ENCODE data around the gene CHST5. TPM values are rescaled to one million over a fixed set of nuclear protein-coding genes. Genes with fewer than 3 reads are reported as not detected.

Gene CHST5
- polyA plus RNA-seq, 1 of the 3 experiments (the other 2 are of a cell fraction), result 0.49 TPM

GRCh38 chr16:75579281-75579834, 43.5 kb upstream of the CHST5 start:
- H3K79me2 ChIP-seq (ENCODE audit: insufficient read depth), result peaks cover 5% of the 10 kb centered on the region; the same call in 1 of the 2 replicates
- H3K9ac ChIP-seq, result no peak overlapping the region
- CTCF ChIA-PET, result interaction anchor here (1.4 kb wide), 1 partner anchor 12 kb away, joined by 4 read pairs; no protein-coding TSS in a partner anchor
- peaks cover 31 to 48% of the 10 kb centered on the region in 2 experiments for H3K36me3 ChIP-seq (replicated peaks in 1 of 2; ENCODE audit: control insufficient read depth in 1 of 2, insufficient read depth in 2 of 2, low read length in 1 of 2)
- no peak overlapping the region for H3K4me2 ChIP-seq
- DNase-seq, result no peak
- H3K27ac ChIP-seq (ENCODE audit: low read depth in 2 of 2, low read length in 1 of 2), result no peak overlapping the region
- no peak overlapping the region for H2AFZ ChIP-seq (ENCODE audit: low read depth)
- WGBS (ENCODE audit: low lambda C conversion rate), result 97% methylated on average over 7 of the region's 7 CpGs
- no peak overlapping the region for H3K4me3 ChIP-seq (ENCODE audit: low read depth in 2 of 2, low read length in 1 of 2)
- TF ChIP-seq PBX3 (IDR thresholded peaks at IDR 0.05), result no peak
- no peak for TF ChIP-seq FOSL2 (IDR thresholded peaks at IDR 0.05; ENCODE audit: borderline replicate concordance, low read depth)
- no peak for TF ChIP-seq GATA2 (CRISPR knock-in tag; IDR thresholded peaks at IDR 0.05)
- TF ChIP-seq CTCF (IDR thresholded peaks at IDR 0.05), result no peak
- no peak for TF ChIP-seq MAX (IDR thresholded peaks at IDR 0.05; ENCODE audit: low read depth)
- TF ChIP-seq SMC3 (IDR thresholded peaks at IDR 0.05; ENCODE audit: low read depth, low read length), result no peak
- TF ChIP-seq FOXM1 (IDR thresholded peaks at IDR 0.05; ENCODE audit: low read depth), result no peak
- no peak for TF ChIP-seq MEF2A (IDR thresholded peaks at IDR 0.05; ENCODE audit: borderline replicate concordance, low read depth)
- TF ChIP-seq RAD21 (IDR thresholded peaks at IDR 0.05; ENCODE audit: low read length), result no peak
- no peak for TF ChIP-seq NFIC (IDR thresholded peaks at IDR 0.05; ENCODE audit: borderline replicate concordance)
- TF ChIP-seq TEAD4 (IDR thresholded peaks at IDR 0.05; ENCODE audit: borderline replicate concordance, insufficient read depth), result no peak
- no peak for TF ChIP-seq REST (IDR thresholded peaks at IDR 0.05; ENCODE audit: low read depth, low read length)
- no peak for TF ChIP-seq ELF1 (IDR thresholded peaks at IDR 0.05)
- no peak for TF ChIP-seq MXI1 (IDR thresholded peaks at IDR 0.05; ENCODE audit: low read depth, low read length)
- no peak for TF ChIP-seq YY1 (IDR thresholded peaks at IDR 0.05; ENCODE audit: low read depth)
- TF ChIP-seq RCOR1 (IDR thresholded peaks at IDR 0.05; ENCODE audit: low read length), result no peak
- no peak for TF ChIP-seq ZBTB33 (IDR thresholded peaks at IDR 0.05; ENCODE audit: borderline replicate concordance, low read depth)
- TF ChIP-seq TAF1 (IDR thresholded peaks at IDR 0.05; ENCODE audit: borderline replicate concordance, low read depth, low read length), result no peak
- no peaks in the 10 kb centered on the region for H3K9me3 ChIP-seq
- H3K4me1 ChIP-seq (ENCODE audit: control insufficient read depth in 1 of 2, insufficient read depth in 2 of 2, low read depth in 1 of 2, low read length in 1 of 2), result no peaks in the 10 kb centered on the region
- no peaks in the 10 kb centered on the region for H3K27me3 ChIP-seq (ENCODE audit: insufficient read depth)
- H3F3A ChIP-seq (replicated peaks; ENCODE audit: insufficient read depth), result no peaks in the 10 kb centered on the region
- no peaks in the 10 kb centered on the region for H4K20me1 ChIP-seq (ENCODE audit: insufficient read depth)
- POLR2A ChIA-PET, result no interaction called here
- no peaks in the 10 kb centered on the region for H3K9me2 ChIP-seq

All from SK-N-SH (cell line).